Measurements from ENCODE around the gene KRT32. TPM values are rescaled to one million over a fixed set of nuclear protein-coding genes. Genes with fewer than 3 reads are reported as not detected.

KRT32 gene
- total and polyA plus RNA-seq, 9 of the 15 experiments (the other 6 are each of a cell fraction or from before 2014, with no cell fraction given): not detected

- no peak for ATAC-seq
- H3K4me2 ChIP-seq (ENCODE audit: insufficient read depth, low read length): peak within 1 kb of the TSS; percentile 17; the same call in 1 of the 2 replicates
- in situ Hi-C loops (cut with MboI) (no loop called here), intact Hi-C loops (cut with micrococcal nuclease) (no loop called here)
- no peaks in the 10 kb centered on the region for H3K27me3 ChIP-seq (ENCODE audit: control insufficient read depth in 2 of 2, insufficient read depth in 2 of 2, low read length in 2 of 2)
- ChIA-PET CTCF (ENCODE audit: low intra/inter-chr PET ratio) (no interaction called here), POLR2A (interaction anchor here (0.6 to 1.2 kb wide), 6 partner anchors 11 to 974 kb away, joined by 3 to 4 read pairs (median 3); no protein-coding TSS in a partner anchor)
- H3K9me1 ChIP-seq (ENCODE audit: control insufficient read depth, insufficient read depth, low read length): no peaks in the 10 kb centered on the region
- FAIRE-seq: no peak
- no peak within 1 kb of the TSS for H3K4me3 ChIP-seq
- no peak within 1 kb of the TSS for H3K27ac ChIP-seq (ENCODE audit: extremely low read depth, low read depth, low read length)
- peak within 1 kb of the TSS in 1 of 2 experiments; percentile 10; a peak in 1 of 4 replicates for H3K9ac ChIP-seq (ENCODE audit: insufficient read depth in 1 of 2, low read depth in 2 of 2, low read length in 2 of 2)
- WGBS (ENCODE audit: insufficient coverage, low coverage, missing lambda C conversion rate): 75% methylated on average over 17 of the region's 17 CpGs
- no peaks in the 10 kb centered on the region for H4K20me1 ChIP-seq (replicated peaks; ENCODE audit: control insufficient read depth, insufficient read depth, low read length)
- peaks cover 38 to 43% of the 10 kb centered on the region in 2 experiments for H3K4me1 ChIP-seq (replicated peaks in 1 of 2; ENCODE audit: control insufficient read depth in 2 of 2, insufficient read depth in 2 of 2, low read length in 2 of 2)
- no peaks in the 10 kb centered on the region; the same call in 2 of the 3 replicates for H3K36me3 ChIP-seq (ENCODE audit: control insufficient read depth, insufficient read depth, low read length)
- no peaks in the 10 kb centered on the region for H3K79me2 ChIP-seq (ENCODE audit: control insufficient read depth, insufficient read depth, low read length)
- H2AFZ ChIP-seq (ENCODE audit: low read depth, low read length): peak within 1 kb of the TSS; percentile 81
- no TSS peak for BruUV-seq (replicated peaks)
- TF ChIP-seq ZBED1 (IDR thresholded peaks at IDR 0.05): no peak
- TF ChIP-seq GATA2 (CRISPR knock-in tag; IDR thresholded peaks at IDR 0.05): no peak
- TF ChIP-seq, protein P1, sequence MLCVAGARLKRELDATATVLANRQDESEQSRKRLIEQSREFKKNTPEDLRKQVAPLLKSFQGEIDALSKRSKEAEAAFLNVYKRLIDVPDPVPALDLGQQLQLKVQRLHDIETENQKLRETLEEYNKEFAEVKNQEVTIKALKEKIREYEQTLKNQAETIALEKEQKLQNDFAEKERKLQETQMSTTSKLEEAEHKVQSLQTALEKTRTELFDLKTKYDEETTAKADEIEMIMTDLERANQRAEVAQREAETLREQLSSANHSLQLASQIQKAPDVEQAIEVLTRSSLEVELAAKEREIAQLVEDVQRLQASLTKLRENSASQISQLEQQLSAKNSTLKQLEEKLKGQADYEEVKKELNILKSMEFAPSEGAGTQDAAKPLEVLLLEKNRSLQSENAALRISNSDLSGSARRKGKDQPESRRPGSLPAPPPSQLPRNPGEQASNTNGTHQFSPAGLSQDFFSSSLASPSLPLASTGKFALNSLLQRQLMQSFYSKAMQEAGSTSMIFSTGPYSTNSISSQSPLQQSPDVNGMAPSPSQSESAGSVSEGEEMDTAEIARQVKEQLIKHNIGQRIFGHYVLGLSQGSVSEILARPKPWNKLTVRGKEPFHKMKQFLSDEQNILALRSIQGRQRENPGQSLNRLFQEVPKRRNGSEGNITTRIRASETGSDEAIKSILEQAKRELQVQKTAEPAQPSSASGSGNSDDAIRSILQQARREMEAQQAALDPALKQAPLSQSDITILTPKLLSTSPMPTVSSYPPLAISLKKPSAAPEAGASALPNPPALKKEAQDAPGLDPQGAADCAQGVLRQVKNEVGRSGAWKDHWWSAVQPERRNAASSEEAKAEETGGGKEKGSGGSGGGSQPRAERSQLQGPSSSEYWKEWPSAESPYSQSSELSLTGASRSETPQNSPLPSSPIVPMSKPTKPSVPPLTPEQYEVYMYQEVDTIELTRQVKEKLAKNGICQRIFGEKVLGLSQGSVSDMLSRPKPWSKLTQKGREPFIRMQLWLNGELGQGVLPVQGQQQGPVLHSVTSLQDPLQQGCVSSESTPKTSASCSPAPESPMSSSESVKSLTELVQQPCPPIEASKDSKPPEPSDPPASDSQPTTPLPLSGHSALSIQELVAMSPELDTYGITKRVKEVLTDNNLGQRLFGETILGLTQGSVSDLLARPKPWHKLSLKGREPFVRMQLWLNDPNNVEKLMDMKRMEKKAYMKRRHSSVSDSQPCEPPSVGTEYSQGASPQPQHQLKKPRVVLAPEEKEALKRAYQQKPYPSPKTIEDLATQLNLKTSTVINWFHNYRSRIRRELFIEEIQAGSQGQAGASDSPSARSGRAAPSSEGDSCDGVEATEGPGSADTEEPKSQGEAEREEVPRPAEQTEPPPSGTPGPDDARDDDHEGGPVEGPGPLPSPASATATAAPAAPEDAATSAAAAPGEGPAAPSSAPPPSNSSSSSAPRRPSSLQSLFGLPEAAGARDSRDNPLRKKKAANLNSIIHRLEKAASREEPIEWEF (CRISPR knock-in tag; IDR thresholded peaks at IDR 0.05): no peak
- H3K9me3 ChIP-seq (replicated peaks; ENCODE audit: control insufficient read depth, insufficient read depth, low read depth, low read length): no peaks in the 10 kb centered on the region
- DNase-seq (ENCODE audit: extremely low read depth in 1 of 4, low spot score in 3 of 4): no peak
Observed at GRCh38 chr17:41505007-41505808, 38.0 kb upstream of the KRT32 start, which contains the start of gene KRT13. TSS of gene KRT13 (minus strand) at chr17:41505612. CDS start at chr17:41505550, 62 bp downstream.
